Measurements from ENCODE around the gene CHI3L2.

CHI3L2 gene

GRCh38 chr1:111221633-111222291 is 5.8 kb upstream of the CHI3L2 start:
- no peak for DNase-seq

- peak; percentile 70 for DNase-seq
Observed at GRCh38 chr1:111222308-111223125, 5.0 kb upstream of the CHI3L2 start.

- no peak for DNase-seq
Observed at GRCh38 chr1:111223126-111223685, 4.3 kb upstream of the CHI3L2 start.

GRCh38 chr1:111225091-111225490 is 2.4 kb upstream of the CHI3L2 start:
- no peak for DNase-seq

GRCh38 chr1:111225717-111226400 is 1.7 kb upstream of the CHI3L2 start:
- no peak for DNase-seq

GRCh38 chr1:111227851-111228747 is 586 bp downstream of the CHI3L2 start:
- peak; percentile 46 for DNase-seq

- DNase-seq = no peak
Observed at GRCh38 chr1:111228748-111229126, 1.2 kb downstream of the CHI3L2 start.

GRCh38 chr1:111232134-111232533 is 4.6 kb downstream of the CHI3L2 start:
- no peak for DNase-seq

GRCh38 chr1:111234258-111234657 is 6.7 kb downstream of the CHI3L2 start:
- no peak for DNase-seq

GRCh38 chr1:111234866-111235265 is 7.4 kb downstream of the CHI3L2 start:
- DNase-seq = no peak

GRCh38 chr1:111236379-111236778 is 8.9 kb downstream of the CHI3L2 start:
- no peak for DNase-seq

GRCh38 chr1:111236806-111237205 is 9.3 kb downstream of the CHI3L2 start:
- DNase-seq = no peak

- no peak for DNase-seq
Observed at GRCh38 chr1:111238056-111238795, 10.7 kb downstream of the CHI3L2 start.

- no peak for DNase-seq
Observed at GRCh38 chr1:111241797-111242196, 14.3 kb downstream of the CHI3L2 start.

- no peak for DNase-seq
Observed at GRCh38 chr1:111242805-111243523, 15.5 kb downstream of the CHI3L2 start.

- DNase-seq = no peak
Observed at GRCh38 chr1:111247125-111247838, 19.8 kb downstream of the CHI3L2 start.

- no peak for DNase-seq
Observed at GRCh38 chr1:111249960-111250359, 22.4 kb downstream of the CHI3L2 start.

- no peak for DNase-seq
Observed at GRCh38 chr1:111251570-111251969, 24.1 kb downstream of the CHI3L2 start.

GRCh38 chr1:111252786-111253185 is 25.3 kb downstream of the CHI3L2 start:
- DNase-seq = no peak

- DNase-seq = no peak
Observed at GRCh38 chr1:111253876-111254275, 26.4 kb downstream of the CHI3L2 start.

Data from right forelimb (tissue), 1 donor.